Mammary epithelial cell (primary cell): ENCODE data around the gene AOX1.
"Not testable (repeated sequence)": the region's sequence is repeated elsewhere in the genome, so short reads cannot be mapped to it uniquely, and the experiment has no call there.

Experiments used
- EZH2 ChIP-seq: IDR thresholded peaks from 2 replicates; pipeline ENCODE4 v1.6.1; 2012; ENCODE audit warnings: low read length, inconsistent platforms, borderline replicate concordance
- TF ChIP-seq, protein P1 (sequence below), 2 donors: IDR thresholded peaks in 1 of 2; conservative IDR thresholded peaks in 1 of 2; 2 replicates each; pipeline ENCODE4 v1.5.1; 2011 to 2012; ENCODE audit warnings: inconsistent platforms in 2 of 2, low read length in 2 of 2, mild to moderate bottlenecking in 2 of 2, control low read depth in 1 of 2, low read depth in 1 of 2; ENCODE audit not compliant: insufficient read depth in 1 of 2; ENCODE audit errors: extremely low read depth in 1 of 2

DNA sequence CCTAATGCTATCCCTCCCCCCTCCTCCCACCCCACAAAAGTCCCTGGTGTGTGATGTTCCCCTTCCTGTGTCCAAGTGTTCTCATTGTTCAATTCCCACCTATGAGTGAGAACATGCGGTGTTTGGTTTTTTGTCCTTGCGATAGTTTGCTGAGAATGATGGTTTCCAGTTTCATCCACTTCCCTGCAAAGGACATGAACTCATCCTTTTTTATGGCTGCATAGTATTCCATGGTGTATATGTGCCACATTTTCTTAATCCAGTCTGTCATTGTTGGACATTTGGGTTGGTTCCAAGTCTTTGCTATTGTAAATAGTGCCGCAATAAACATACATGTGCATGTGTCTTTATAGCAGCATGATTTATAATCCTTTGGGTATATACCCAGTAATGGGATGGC lies 129.2 kb downstream of the AOX1 start:
- TF ChIP-seq, protein P1, sequence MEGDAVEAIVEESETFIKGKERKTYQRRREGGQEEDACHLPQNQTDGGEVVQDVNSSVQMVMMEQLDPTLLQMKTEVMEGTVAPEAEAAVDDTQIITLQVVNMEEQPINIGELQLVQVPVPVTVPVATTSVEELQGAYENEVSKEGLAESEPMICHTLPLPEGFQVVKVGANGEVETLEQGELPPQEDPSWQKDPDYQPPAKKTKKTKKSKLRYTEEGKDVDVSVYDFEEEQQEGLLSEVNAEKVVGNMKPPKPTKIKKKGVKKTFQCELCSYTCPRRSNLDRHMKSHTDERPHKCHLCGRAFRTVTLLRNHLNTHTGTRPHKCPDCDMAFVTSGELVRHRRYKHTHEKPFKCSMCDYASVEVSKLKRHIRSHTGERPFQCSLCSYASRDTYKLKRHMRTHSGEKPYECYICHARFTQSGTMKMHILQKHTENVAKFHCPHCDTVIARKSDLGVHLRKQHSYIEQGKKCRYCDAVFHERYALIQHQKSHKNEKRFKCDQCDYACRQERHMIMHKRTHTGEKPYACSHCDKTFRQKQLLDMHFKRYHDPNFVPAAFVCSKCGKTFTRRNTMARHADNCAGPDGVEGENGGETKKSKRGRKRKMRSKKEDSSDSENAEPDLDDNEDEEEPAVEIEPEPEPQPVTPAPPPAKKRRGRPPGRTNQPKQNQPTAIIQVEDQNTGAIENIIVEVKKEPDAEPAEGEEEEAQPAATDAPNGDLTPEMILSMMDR (conservative IDR thresholded peaks at IDR 0.05 in 1 of 2, IDR thresholded peaks at IDR 0.05 in 1 of 2; ENCODE audit: extremely low read depth in 1 of 2, insufficient read depth in 1 of 2, low read depth in 1 of 2, low read length in 2 of 2), result not testable (repeated sequence)
- TF ChIP-seq EZH2, result not testable (repeated sequence)
